ENCODE data around the gene ADAT3. TPM values are rescaled to one million over a fixed set of nuclear protein-coding genes. Genes with fewer than 3 reads are reported as not detected.

The ADAT3 gene
- total and polyA plus RNA-seq, 8 donors = 1.3 to 9.4 (median 2.9) TPM

- intact Hi-C loops (cut with DNase I) = no loop called here
- ATAC-seq (no peak), DNase-seq (no peak)
- H3K27me3 ChIP-seq = no peaks in the 10 kb centered on the region
- peaks cover 0 to 90% of the 10 kb centered on the region in 2 donors for H3K36me3 ChIP-seq
- TF ChIP-seq CTCF (IDR thresholded peaks at IDR 0.05) = no peak
- H3K27ac ChIP-seq = no peak overlapping the region
- no peaks in the 10 kb centered on the region for H3K9me3 ChIP-seq
- H3K4me1 ChIP-seq = no peaks in the 10 kb centered on the region
- H3K4me3 ChIP-seq = no peak overlapping the region
These were observed 16.1 kb downstream of the ADAT3 start for GRCh38 chr19:1921326-1921725.

DNA sequence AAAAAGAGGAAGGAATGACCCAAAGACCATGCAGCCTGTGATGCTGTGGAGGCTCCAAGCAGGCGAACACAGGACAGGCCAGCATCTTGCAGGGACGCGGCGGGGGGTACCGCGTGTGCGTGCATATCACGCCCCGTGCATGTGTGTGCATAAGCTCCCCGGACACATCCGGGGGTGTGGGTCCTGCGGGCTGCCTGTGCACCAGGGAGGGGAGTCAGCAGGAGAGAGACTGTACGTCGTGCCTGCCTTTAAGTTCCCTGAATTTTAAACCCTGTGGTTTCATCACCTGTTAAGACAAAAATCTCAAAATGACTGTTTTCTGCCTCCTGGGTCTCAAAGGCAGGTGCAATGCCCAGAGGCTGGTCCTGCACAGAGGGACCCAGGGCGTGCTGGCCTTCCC, 16.6 kb downstream of the ADAT3 start:
- peaks cover 0 to 85% of the 10 kb centered on the region in 2 donors for H3K36me3 ChIP-seq
- intact Hi-C loops (cut with DNase I) = no loop called here
- no peak for TF ChIP-seq CTCF (IDR thresholded peaks at IDR 0.05)

DNA sequence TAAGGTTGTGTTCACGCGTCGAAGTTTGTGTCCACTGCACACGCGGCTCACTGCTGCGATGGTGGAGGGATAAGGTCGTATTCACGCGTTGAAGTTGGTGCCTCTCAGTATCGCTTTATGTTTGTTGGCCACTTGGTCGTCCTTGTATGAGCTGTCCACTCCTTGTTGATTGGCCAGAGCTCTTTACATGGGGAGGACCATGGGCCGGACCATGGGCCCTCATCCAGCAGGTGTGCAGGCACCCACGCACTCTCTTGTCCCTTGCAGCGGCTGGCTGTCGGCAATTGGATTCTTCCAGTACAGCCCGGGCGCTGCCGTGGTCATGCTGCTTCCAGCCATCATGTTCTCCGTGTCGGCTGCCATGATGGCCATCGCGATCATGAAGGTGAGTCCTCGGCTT, 17.6 kb downstream of the ADAT3 start:
- Histone ChIP-seq H3K4me3 (no peak overlapping the region), H3K27me3 (no peaks in the 10 kb centered on the region), H3K27ac (no peak overlapping the region), H3K4me1 (no peaks in the 10 kb centered on the region), H3K9me3 (no peaks in the 10 kb centered on the region), H3K36me3 (peaks cover 0 to 81% of the 10 kb centered on the region in 2 donors)
- intact Hi-C loops (cut with DNase I) = no loop called here
- DNase-seq (no peak), ATAC-seq (no peak)
- no peak for TF ChIP-seq CTCF (IDR thresholded peaks at IDR 0.05)

More for the DNA sequence above, 16.6 kb downstream of the ADAT3 start:
- ATAC-seq (no peak), DNase-seq (no peak)
- Histone ChIP-seq H3K27me3 (no peaks in the 10 kb centered on the region), H3K4me1 (no peaks in the 10 kb centered on the region), H3K27ac (no peak overlapping the region), H3K9me3 (no peaks in the 10 kb centered on the region), H3K4me3 (no peak overlapping the region)

GRCh38 chr19:1923319-1923718, 18.1 kb downstream of the ADAT3 start:
- H3K36me3 ChIP-seq = peaks cover 0 to 76% of the 10 kb centered on the region in 2 donors
- no peaks in the 10 kb centered on the region for H3K9me3 ChIP-seq
- H3K27me3 ChIP-seq = no peaks in the 10 kb centered on the region
- DNase-seq (no peak), ATAC-seq (peak; percentile 22)
- no peak overlapping the region for H3K27ac ChIP-seq
- intact Hi-C loops (cut with DNase I) = no loop called here
- H3K4me1 ChIP-seq = no peaks in the 10 kb centered on the region
- TF ChIP-seq CTCF (IDR thresholded peaks at IDR 0.05) = no peak
- H3K4me3 ChIP-seq = no peak overlapping the region

DNA sequence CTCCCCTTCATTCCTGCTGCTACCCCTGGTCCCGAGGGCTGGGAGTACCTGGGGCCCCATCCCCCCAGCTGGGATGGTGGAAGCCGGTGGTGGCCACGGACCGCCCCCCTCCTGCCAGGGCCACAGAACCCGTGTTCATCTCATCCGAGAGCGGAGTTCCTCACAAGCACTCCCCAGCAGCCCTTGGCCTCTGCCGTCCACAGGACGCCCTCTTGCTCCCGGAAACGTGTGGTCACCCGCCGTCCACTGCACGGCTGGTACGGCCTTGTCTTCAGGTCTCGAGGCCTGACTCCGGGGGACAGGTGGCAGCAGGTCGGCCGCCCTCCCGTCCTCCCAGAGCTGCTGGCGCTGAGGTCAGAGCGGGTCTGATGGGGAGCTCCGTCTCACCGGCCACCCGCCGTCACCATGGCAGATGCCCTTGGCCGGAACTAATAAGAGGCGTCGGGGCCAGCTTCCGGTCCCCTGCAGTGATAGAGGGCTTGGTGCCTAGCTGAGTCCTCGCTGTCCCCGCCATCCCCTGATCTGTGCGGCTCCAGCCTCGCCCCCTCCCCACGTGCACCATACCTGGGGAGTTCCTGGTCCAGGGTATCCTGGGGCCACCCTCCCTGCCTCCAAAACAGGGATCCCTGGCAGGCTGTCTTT, 19.2 kb downstream of the ADAT3 start:
- H3K4me1 ChIP-seq = peaks cover 0 to 5% of the 10 kb centered on the region in 2 donors
- no peak for TF ChIP-seq CTCF (IDR thresholded peaks at IDR 0.05)
- no peak for DNase-seq
- H3K27ac ChIP-seq = no peak overlapping the region
- intact Hi-C loops (cut with DNase I) = no loop called here
- peaks cover 0 to 64% of the 10 kb centered on the region in 2 donors for H3K36me3 ChIP-seq
- H3K27me3 ChIP-seq = no peaks in the 10 kb centered on the region
- no peak overlapping the region for H3K4me3 ChIP-seq
- H3K9me3 ChIP-seq = no peaks in the 10 kb centered on the region
- ATAC-seq = no peak

Data from left lung (tissue), 10 donors.